ENCODE results near the gene SHROOM1. TPM values are rescaled to one million over a fixed set of nuclear protein-coding genes. Genes with fewer than 3 reads are reported as not detected.

The SHROOM1 gene
- total and polyA plus RNA-seq, 9 of the 15 experiments (the other 6 are each of a cell fraction or from before 2014, with no cell fraction given), result 0.44 to 26.5 (median 11.9) TPM

- TF ChIP-seq TSC22D4 (tag; IDR thresholded peaks at IDR 0.05) (no peak), ZNF134 (CRISPR knock-in tag; conservative IDR thresholded peaks at IDR 0.05) (0 out of 2 replicates have a peak, but pooled peaks have one; percentile 24), PYGO2 (tag; IDR thresholded peaks at IDR 0.05) (no peak), KDM5B (IDR thresholded peaks at IDR 0.05; ENCODE audit: insufficient replicate concordance, low read depth, low read length) (no peak), DACH1 (IDR thresholded peaks at IDR 0.05; ENCODE audit: partially characterized antibody) (peak; percentile 13), ZNF232 (CRISPR knock-in tag; IDR thresholded peaks at IDR 0.05) (0 out of 2 replicates have a peak, but pooled peaks have one; percentile 7), LARP7 (IDR thresholded peaks at IDR 0.05) (0 out of 2 replicates have a peak, but pooled peaks have one; percentile 24), SMAD4 (CRISPR knock-in tag; conservative IDR thresholded peaks at IDR 0.05) (peak; percentile 88), RBM17 (IDR thresholded peaks at IDR 0.05; ENCODE audit: borderline replicate concordance, low read depth, low read length) (no peak), ATF2 (CRISPR knock-in tag; IDR thresholded peaks at IDR 0.05) (no peak), FOXJ3 (CRISPR knock-in tag; IDR thresholded peaks at IDR 0.05) (no peak), MECOM (CRISPR knock-in tag; IDR thresholded peaks at IDR 0.05) (peak; percentile 69; the same call in 1 of the 2 replicates), ZBED1 (IDR thresholded peaks at IDR 0.05) (no peak), ZFX (CRISPR knock-in tag; IDR thresholded peaks at IDR 0.05) (peak; percentile 97), MCM3 (IDR thresholded peaks at IDR 0.05) (no peak), NR4A1 (CRISPR knock-in tag; IDR thresholded peaks at IDR 0.05) (peak; percentile 89; the same call in 1 of the 2 replicates), NR4A1 (tag; IDR thresholded peaks at IDR 0.05) (peak; percentile 80), MLX (CRISPR knock-in tag; conservative IDR thresholded peaks at IDR 0.05) (0 out of 4 replicates have a peak, but pooled peaks of 1 of the 2 experiments have one; percentile 39), ZNF668 (CRISPR knock-in tag; IDR thresholded peaks at IDR 0.05) (no peak), RBM25 (IDR thresholded peaks at IDR 0.05; ENCODE audit: low read depth, low read length, severe bottlenecking) (no peak), EGR1 (conservative IDR thresholded peaks at IDR 0.05) (no peak)
Measured at GRCh38 chr5:132865668-132866341, 35.4 kb upstream of the SHROOM1 start (continued).

Data from K562 (cell line).